HG02759 (cell line): ENCODE results near the gene ZNF438.
"Not testable (repeated sequence)": the region's sequence is repeated elsewhere in the genome, so short reads cannot be mapped to it uniquely, and the experiment has no call there.

Experiments used
- ATAC-seq: cut with Tn5 transposase; IDR thresholded peaks from one replicate; pipeline ENCODE4 v1.9.1; 2021; ENCODE audit warnings: mild to moderate bottlenecking, moderate library complexity; ENCODE audit not compliant: unreplicated experiment

Gene ZNF438

GRCh38 chr10:31042670-31043069 is 11.0 kb upstream of the ZNF438 start:
- no peak for ATAC-seq

- no peak for ATAC-seq
These were observed 9.3 kb upstream of the ZNF438 start for GRCh38 chr10:31041011-31041410.

DNA sequence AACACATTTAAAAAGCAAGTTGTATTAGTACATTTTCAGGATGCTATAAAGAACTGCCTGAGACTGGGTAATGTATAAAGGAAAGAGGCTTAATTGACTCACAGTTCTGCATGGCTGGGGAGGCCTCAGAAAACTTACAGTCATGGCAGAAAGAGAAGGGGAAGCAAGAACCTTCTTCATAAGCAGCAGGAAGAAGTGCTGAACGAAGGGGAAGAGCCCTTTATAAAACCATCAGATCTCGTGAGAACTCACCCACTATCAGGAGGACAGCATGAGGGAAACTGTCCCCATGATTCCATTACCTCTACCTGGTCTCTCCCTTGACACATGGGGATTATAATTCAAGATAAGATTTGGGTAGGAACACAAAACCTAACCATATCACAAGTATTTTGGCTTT is 7.3 kb upstream of the ZNF438 start:
- not testable (repeated sequence) for ATAC-seq

- no peak for ATAC-seq
These were observed 6.1 kb upstream of the ZNF438 start for GRCh38 chr10:31037749-31038148.

DNA sequence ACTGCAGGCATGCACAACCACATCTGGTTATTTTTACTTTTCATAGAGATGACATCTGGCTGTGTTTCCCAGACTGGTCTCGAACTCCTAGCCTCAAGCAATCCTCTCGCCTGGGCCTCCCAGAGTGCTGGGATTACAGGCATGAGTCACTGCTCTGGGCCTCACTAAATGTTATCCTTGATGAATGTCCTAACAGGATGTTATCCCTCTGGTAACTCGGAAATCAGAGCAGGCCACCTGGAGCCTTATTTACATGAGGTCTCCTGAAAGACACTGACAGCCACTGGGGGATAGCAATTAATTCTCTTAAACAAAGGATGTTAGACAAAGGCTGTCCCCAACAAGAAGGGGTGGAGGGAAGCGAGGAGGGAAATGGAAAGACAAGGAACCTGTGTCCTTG is 4.5 kb upstream of the ZNF438 start:
- no peak for ATAC-seq

- no peak for ATAC-seq
These were observed 3.7 kb upstream of the ZNF438 start for GRCh38 chr10:31035266-31035798.

DNA sequence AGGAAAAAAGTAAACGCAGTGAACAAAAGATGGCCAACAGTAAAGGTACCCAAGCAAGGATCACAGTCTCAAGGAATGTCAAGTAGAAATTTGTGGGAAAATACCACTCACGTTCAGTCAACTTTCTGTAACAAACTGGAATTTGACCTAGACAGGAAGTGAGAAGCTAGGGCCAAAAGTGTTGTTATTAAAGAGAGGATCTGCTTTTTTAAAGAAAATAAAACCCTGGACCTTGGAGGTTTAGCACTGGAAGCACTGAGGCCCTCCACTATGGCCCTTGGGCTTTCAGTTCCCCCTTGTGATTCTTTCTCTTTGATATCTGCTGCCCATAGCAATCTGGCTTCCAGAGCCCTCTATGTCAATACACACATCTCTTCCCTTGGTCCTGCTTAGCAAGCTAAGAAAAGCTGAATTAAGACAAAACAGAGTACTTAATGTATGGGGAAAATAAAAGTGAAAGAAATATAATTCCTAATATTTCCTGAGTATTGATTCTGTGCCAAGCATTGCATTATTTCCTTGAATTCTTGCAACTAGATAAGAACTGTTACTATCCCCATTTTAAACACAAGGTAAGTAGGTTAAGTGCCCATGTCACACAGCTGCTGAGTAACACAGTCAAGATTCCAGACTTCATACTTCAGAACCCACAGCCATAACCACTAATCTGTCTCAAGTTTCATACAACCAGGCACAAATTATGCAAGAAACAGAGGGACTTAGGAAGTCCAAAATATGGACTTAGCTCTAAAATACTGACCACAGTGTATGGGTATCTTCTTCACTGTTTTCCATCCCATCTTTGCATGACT is 2.6 kb upstream of the ZNF438 start:
- ATAC-seq, result no peak

DNA sequence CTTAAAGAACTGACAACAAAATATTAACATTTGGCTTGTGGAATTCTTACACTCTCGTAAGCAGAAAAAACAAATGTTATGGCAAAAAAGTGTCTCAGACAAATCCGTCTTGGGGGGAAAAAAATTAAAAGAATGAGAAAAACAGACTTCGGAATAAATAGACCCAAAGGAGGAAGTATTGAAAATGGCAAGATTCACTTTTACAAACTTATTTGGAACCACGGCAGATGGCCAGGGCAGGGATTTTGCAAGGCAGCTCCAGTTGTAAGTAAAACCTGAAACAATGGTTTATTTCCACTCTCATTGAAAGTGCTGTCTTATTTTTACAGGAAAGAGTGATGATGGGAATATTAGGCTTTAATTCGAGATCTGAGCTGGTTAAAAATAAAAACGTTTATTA is 1.5 kb upstream of the ZNF438 start:
- ATAC-seq, result no peak

GRCh38 chr10:31032258-31033132 is 830 bp upstream of the ZNF438 start:
- ATAC-seq, result peak; percentile 80

DNA sequence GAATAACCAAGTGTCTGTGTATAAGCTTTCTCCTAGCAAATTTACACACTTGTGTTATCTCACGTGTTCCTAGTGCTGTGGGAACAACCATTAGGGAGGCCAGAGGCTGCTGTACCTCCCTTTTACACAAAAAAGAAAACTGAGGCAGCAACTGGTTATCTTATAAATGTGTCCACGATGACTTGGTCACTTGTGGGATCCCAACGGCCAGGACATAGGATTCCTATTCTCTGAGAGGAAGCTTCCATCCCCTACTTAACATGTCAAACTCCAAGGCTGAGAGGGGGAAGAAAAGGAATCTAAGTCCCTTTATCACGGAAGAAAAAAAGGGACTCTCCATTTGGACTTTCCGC is 484 bp downstream of the ZNF438 start:
- no peak for ATAC-seq

DNA sequence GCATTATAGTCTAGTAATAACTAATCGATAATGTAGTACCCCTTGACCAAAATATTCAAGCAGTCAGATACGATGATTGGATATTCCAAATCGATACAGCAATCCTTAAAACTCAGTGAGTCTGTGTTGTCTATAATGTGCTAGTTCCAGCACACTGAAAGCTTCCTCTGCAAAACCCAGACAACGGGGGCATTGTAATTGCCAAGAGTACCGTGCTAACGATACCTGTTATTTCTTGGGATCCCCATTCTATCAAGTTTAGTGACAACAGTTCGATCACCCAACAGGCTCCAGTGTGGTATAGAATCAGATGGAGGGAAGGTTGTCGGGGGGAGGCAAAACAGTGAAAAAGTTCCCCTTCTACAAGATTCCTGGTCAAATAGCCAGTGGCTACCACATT is 865 bp downstream of the ZNF438 start:
- ATAC-seq, result no peak

- no peak for ATAC-seq
These were observed 1.4 kb downstream of the ZNF438 start for GRCh38 chr10:31030260-31030659.

- ATAC-seq, result no peak
These were observed 3.6 kb downstream of the ZNF438 start for GRCh38 chr10:31028081-31028480.

DNA sequence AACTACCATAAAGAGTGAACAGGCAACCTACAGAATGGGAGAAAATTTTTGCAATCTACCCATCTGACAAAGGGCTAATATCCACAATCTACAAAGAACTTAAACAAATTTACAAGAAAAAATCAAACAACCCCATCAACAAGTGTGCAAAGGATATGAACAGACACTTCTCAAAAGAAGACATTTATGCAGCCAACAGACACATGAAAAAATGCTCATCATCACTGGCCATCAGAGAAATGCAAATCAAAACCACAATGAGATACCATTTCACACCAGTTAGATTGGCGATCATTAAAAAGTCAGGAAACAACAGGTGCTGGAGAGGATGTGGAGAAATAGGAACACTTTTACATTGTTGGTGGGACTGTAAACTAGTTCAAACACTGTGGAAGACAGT is 5.4 kb downstream of the ZNF438 start:
- not testable (repeated sequence) for ATAC-seq

DNA sequence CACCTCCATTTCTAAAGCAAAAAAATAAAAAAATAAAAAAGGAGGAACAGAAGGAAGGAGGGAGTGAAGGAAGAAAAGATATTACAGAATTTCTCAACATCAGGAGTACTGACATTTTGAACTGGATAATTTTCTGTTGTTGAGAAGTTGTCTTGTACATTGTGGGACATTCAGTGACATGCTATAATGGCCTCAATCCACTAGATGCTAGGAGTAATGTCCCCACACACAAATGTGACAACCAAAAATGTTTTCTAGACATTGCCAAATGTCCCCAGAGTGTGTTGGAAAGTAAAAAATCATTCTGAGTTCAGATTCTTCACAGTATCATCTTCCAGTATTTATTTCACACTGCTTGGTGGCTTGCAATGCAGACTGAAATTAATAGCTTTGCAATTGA is 6.5 kb downstream of the ZNF438 start:
- ATAC-seq, result no peak

GRCh38 chr10:31023558-31023957 is 8.1 kb downstream of the ZNF438 start:
- no peak for ATAC-seq

- ATAC-seq, result no peak
These were observed 11.5 kb downstream of the ZNF438 start for GRCh38 chr10:31020209-31020608.

GRCh38 chr10:31018962-31019361 is 12.7 kb downstream of the ZNF438 start:
- no peak for ATAC-seq

DNA sequence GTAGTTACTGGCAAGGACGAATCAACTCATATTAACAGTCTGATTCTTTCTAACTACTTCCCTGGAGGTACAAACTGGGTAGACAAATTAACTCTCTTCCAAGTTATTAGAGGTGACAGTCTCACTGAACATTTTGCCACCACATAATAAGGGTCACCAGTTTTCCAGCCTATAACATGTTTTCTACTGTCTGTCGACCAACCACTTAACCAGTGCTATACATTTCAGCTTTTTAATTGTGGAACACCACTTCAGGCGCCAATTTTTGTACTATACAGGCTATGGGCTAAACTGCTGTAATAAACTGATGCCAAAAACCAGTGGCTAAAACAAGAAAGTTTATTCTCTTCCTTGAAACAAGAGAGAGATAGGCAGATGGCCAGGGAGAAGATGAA is 13.3 kb downstream of the ZNF438 start:
- ATAC-seq, result no peak

DNA sequence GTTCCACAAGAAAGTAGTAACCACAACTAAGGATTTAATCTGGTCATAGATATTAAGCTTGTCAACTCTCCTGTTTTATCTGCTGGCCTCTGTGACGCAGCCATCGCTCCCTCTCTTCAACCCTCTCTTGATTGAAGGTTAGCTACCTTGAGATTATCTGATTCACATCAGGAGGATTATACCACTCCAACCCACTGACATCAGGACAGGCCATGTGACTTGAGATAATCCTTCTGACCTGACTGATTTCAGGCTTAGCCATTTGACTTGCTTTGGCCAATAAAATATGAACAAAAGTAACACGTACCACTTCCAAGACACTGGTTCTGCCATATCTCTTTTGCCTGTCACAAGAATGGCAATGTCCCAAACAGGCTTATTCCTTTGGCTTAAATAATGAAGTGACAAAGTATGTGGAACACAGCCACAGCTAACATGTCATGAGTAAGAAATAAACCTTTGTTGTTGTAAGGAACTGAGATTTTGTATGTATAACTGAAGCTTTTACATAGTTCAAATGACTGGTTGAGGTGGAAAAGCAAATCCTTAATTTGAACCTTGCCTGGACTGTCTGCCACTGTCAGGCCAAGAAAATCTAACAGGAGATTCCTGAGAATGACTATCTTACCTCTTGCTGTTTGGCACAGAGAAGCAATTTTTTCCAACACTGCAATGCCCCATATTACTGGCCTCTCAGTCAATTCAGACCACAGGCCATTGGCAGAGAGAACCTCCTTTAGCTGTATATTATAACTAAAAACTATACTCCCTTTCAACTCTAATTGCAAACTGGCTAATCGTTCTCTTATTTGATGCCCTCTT is 13.9 kb downstream of the ZNF438 start:
- no peak for ATAC-seq
